Upper lobe of left lung (tissue), 4 donors: ENCODE results near the gene GPR15LG.

Source experiments
- POLR2AphosphoS5 ChIP-seq, 2 donors: sonication (generic); formaldehyde crosslinking; IDR thresholded peaks; one replicate each; pipeline ENCODE4 v1.5.1; 2017; ENCODE audit warnings: antibody characterized with exemption in 2 of 2
- TF ChIP-seq, protein P1 (sequence below), 6 experiments: fragments of 450-650 bp in 4 of 6; fragments of 200-600 bp in 2 of 6; sonication (generic) in 2 of 6; IDR thresholded peaks; one replicate each; pipeline ENCODE4 v1.5.1; 2016 to 2019; ENCODE audit warnings: antibody characterized with exemption in 6 of 6

- TF ChIP-seq, protein P1, sequence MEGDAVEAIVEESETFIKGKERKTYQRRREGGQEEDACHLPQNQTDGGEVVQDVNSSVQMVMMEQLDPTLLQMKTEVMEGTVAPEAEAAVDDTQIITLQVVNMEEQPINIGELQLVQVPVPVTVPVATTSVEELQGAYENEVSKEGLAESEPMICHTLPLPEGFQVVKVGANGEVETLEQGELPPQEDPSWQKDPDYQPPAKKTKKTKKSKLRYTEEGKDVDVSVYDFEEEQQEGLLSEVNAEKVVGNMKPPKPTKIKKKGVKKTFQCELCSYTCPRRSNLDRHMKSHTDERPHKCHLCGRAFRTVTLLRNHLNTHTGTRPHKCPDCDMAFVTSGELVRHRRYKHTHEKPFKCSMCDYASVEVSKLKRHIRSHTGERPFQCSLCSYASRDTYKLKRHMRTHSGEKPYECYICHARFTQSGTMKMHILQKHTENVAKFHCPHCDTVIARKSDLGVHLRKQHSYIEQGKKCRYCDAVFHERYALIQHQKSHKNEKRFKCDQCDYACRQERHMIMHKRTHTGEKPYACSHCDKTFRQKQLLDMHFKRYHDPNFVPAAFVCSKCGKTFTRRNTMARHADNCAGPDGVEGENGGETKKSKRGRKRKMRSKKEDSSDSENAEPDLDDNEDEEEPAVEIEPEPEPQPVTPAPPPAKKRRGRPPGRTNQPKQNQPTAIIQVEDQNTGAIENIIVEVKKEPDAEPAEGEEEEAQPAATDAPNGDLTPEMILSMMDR (IDR thresholded peaks at IDR 0.05) = no peak
- TF ChIP-seq POLR2AphosphoS5 (IDR thresholded peaks at IDR 0.05) = no peak
Measured at GRCh38 chr10:84196083-84196482, 22.5 kb downstream of the GPR15LG start.
